ENCODE measurements around the gene ZNF511. TPM values are rescaled to one million over a fixed set of nuclear protein-coding genes. Genes with fewer than 3 reads are reported as not detected.

The ZNF511 gene
- total and polyA plus RNA-seq, 9 of the 15 experiments (the other 6 are each of a cell fraction or from before 2014, with no cell fraction given): 0.61 to 69.3 (median 40.1) TPM

- in situ Hi-C loops (cut with MboI) (loop anchor here (5.0 kb wide), 2 partner anchors 59 to 164 kb away; no protein-coding TSS in a partner anchor), intact Hi-C loops (cut with micrococcal nuclease) (no loop called here)
- ChIA-PET POLR2A (interaction anchor here (0.6 to 1.4 kb wide), 4 partner anchors 8 to 27 kb away, joined by 3 to 4 read pairs (median 4); no protein-coding TSS in a partner anchor), CTCF (ENCODE audit: low intra/inter-chr PET ratio) (no interaction called here)
- peak overlapping the region; percentile 82 to 90; a peak in 3 of 4 replicates for H3K9ac ChIP-seq (ENCODE audit: insufficient read depth in 1 of 2, low read depth in 2 of 2, low read length in 2 of 2)
- peak overlapping the region; percentile 18; the same call in 1 of the 2 replicates for H3K4me3 ChIP-seq
- H3K79me2 ChIP-seq (ENCODE audit: control insufficient read depth, insufficient read depth, low read length): peaks cover 68% of the 10 kb centered on the region
- peaks cover 27% of the 10 kb centered on the region; the same call in 2 of the 3 replicates for H3K36me3 ChIP-seq (ENCODE audit: control insufficient read depth, insufficient read depth, low read length)
- peaks cover 21 to 47% of the 10 kb centered on the region in 2 experiments for H3K4me1 ChIP-seq (replicated peaks in 1 of 2; ENCODE audit: control insufficient read depth in 2 of 2, insufficient read depth in 2 of 2, low read length in 2 of 2)
- peak overlapping the region; percentile 89 for H3K4me2 ChIP-seq (ENCODE audit: insufficient read depth, low read length)
- no peaks in the 10 kb centered on the region for H3K9me3 ChIP-seq (replicated peaks; ENCODE audit: control insufficient read depth, insufficient read depth, low read depth, low read length)
- H3K27me3 ChIP-seq (ENCODE audit: control insufficient read depth in 2 of 2, insufficient read depth in 2 of 2, low read length in 2 of 2): no peaks in the 10 kb centered on the region
- no TSS peak for BruUV-seq (replicated peaks)
- no peak for FAIRE-seq
- WGBS (ENCODE audit: insufficient coverage, low coverage, missing lambda C conversion rate): 47% methylated on average over 2 of the region's 5 CpGs
- no peaks in the 10 kb centered on the region; the same call in 1 of the 2 replicates for H4K20me1 ChIP-seq (replicated peaks; ENCODE audit: control insufficient read depth, insufficient read depth, low read length)
- peak overlapping the region; percentile 97 for H3K27ac ChIP-seq (ENCODE audit: extremely low read depth, low read depth, low read length)
- H2AFZ ChIP-seq (ENCODE audit: low read depth, low read length): no peak overlapping the region; the same call in 1 of the 2 replicates
- no peak for TF ChIP-seq ZNF668 (CRISPR knock-in tag; IDR thresholded peaks at IDR 0.05)
- 0 out of 2 replicates have a peak, but pooled peaks have one; percentile 4 for TF ChIP-seq NFRKB (IDR thresholded peaks at IDR 0.05; ENCODE audit: low read depth)
- no peak for TF ChIP-seq MCM3 (IDR thresholded peaks at IDR 0.05)
- no peak for TF ChIP-seq ETS2 (tag; IDR thresholded peaks at IDR 0.05; ENCODE audit: borderline replicate concordance, poor library complexity, severe bottlenecking)
- H3K9me1 ChIP-seq (ENCODE audit: control insufficient read depth, insufficient read depth, low read length): no peaks in the 10 kb centered on the region
- ATAC-seq: no peak
- no peak for DNase-seq (ENCODE audit: extremely low read depth in 1 of 4, low spot score in 3 of 4)
These were observed 2.6 kb upstream of the ZNF511 start for GRCh38 chr10:133306097-133306476.

DNA sequence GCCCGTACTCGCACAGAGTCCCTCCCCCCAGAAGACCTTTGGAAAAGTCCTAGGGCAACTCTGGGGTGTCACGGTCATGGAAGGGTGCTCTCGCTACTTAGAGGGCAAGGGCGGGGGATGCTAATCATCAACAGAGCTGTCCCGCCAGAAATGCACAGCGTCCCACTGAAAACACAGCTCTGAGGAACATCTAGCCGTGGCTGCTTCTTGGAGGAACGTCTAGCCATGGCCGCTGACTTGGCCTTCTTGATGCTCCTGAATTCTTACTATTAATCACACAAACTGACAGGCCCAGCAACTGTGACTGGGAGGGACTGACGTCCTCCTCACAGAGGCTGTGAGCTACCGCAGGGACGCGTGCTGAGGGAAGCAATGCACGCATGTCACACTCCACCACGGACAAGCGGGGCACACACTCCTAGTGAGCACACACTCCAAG lies 1.8 kb upstream of the ZNF511 start:
- ChIA-PET POLR2A (interaction anchor here (0.7 to 1.4 kb wide), 5 partner anchors 8 to 139 kb away, joined by 3 to 4 read pairs (median 3); no protein-coding TSS in a partner anchor), CTCF (ENCODE audit: low intra/inter-chr PET ratio) (no interaction called here)
- WGBS (ENCODE audit: insufficient coverage, low coverage, missing lambda C conversion rate): 14% methylated on average over 17 of the region's 17 CpGs
- Histone ChIP-seq H3K4me1 (replicated peaks in 1 of 2; ENCODE audit: control insufficient read depth in 2 of 2, insufficient read depth in 2 of 2, low read length in 2 of 2) (peaks cover 21 to 47% of the 10 kb centered on the region in 2 experiments), H2AFZ (ENCODE audit: low read depth, low read length) (peak overlapping the region; percentile 19; the same call in 1 of the 2 replicates), H3K27me3 (ENCODE audit: control insufficient read depth in 2 of 2, insufficient read depth in 2 of 2, low read length in 2 of 2) (no peaks in the 10 kb centered on the region), H3K27ac (ENCODE audit: extremely low read depth, low read depth, low read length) (peak overlapping the region; percentile 85), H3K9ac (ENCODE audit: insufficient read depth in 1 of 2, low read depth in 2 of 2, low read length in 2 of 2) (peak overlapping the region; percentile 75 to 89), H3K4me3 (peak overlapping the region; percentile 67; the same call in 1 of the 2 replicates), H3K9me1 (ENCODE audit: control insufficient read depth, insufficient read depth, low read length) (no peaks in the 10 kb centered on the region), H4K20me1 (replicated peaks; ENCODE audit: control insufficient read depth, insufficient read depth, low read length) (no peaks in the 10 kb centered on the region; the same call in 1 of the 2 replicates), H3K79me2 (ENCODE audit: control insufficient read depth, insufficient read depth, low read length) (peaks cover 68% of the 10 kb centered on the region), H3K36me3 (ENCODE audit: control insufficient read depth, insufficient read depth, low read length) (peaks cover 35% of the 10 kb centered on the region; the same call in 2 of the 3 replicates), H3K4me2 (ENCODE audit: insufficient read depth, low read length) (peak overlapping the region; percentile 92), H3K9me3 (replicated peaks; ENCODE audit: control insufficient read depth, insufficient read depth, low read depth, low read length) (no peaks in the 10 kb centered on the region)
- no TSS peak for BruUV-seq (replicated peaks)
- ATAC-seq: peak; percentile 40
- DNase-seq (ENCODE audit: extremely low read depth in 1 of 4, low spot score in 3 of 4): peak in 2 of 4 experiments; percentile 23 to 71
- FAIRE-seq: peak; percentile 61
- in situ Hi-C loops (cut with MboI): loop anchor here (5.0 kb wide), 2 partner anchors 60 to 165 kb away; no protein-coding TSS in a partner anchor
- intact Hi-C loops (cut with micrococcal nuclease): no loop called here
- TF ChIP-seq EWSR1 (IDR thresholded peaks at IDR 0.05; ENCODE audit: borderline replicate concordance, low read depth, partially characterized antibody): no peak
- TF ChIP-seq, protein P1, sequence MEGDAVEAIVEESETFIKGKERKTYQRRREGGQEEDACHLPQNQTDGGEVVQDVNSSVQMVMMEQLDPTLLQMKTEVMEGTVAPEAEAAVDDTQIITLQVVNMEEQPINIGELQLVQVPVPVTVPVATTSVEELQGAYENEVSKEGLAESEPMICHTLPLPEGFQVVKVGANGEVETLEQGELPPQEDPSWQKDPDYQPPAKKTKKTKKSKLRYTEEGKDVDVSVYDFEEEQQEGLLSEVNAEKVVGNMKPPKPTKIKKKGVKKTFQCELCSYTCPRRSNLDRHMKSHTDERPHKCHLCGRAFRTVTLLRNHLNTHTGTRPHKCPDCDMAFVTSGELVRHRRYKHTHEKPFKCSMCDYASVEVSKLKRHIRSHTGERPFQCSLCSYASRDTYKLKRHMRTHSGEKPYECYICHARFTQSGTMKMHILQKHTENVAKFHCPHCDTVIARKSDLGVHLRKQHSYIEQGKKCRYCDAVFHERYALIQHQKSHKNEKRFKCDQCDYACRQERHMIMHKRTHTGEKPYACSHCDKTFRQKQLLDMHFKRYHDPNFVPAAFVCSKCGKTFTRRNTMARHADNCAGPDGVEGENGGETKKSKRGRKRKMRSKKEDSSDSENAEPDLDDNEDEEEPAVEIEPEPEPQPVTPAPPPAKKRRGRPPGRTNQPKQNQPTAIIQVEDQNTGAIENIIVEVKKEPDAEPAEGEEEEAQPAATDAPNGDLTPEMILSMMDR (IDR thresholded peaks at IDR 0.05 in 2 of 3, conservative IDR thresholded peaks at IDR 0.05 in 1 of 3; ENCODE audit: insufficient read depth in 2 of 3, low read depth in 1 of 3, low read length in 3 of 3): no peak
- peak; percentile 71 for TF ChIP-seq MAX (CRISPR knock-in tag; IDR thresholded peaks at IDR 0.05)
- no peak for TF ChIP-seq SIX5 (IDR thresholded peaks at IDR 0.05; ENCODE audit: borderline replicate concordance in 1 of 2, insufficient read depth in 1 of 2, low read depth in 1 of 2, low read length in 2 of 2)
- no peak for TF ChIP-seq ELF1 (tag; IDR thresholded peaks at IDR 0.05)
- no peak for TF ChIP-seq ZNF76 (CRISPR knock-in tag; IDR thresholded peaks at IDR 0.05; ENCODE audit: borderline replicate concordance)
- peak; percentile 53; the same call in 1 of the 2 replicates for TF ChIP-seq BHLHE40 (IDR thresholded peaks at IDR 0.05; ENCODE audit: low read length)

Data from K562 (cell line).